Measurements from ENCODE around the gene AKR1D1. TPM values are rescaled to one million over a fixed set of nuclear protein-coding genes. Genes with fewer than 3 reads are reported as not detected.

The AKR1D1 gene
- total and polyA plus RNA-seq, 2 of the 13 experiments (the other 11 are each of a cell fraction or from before 2014, with no cell fraction given) = 6.9 to 37.0 TPM

DNA sequence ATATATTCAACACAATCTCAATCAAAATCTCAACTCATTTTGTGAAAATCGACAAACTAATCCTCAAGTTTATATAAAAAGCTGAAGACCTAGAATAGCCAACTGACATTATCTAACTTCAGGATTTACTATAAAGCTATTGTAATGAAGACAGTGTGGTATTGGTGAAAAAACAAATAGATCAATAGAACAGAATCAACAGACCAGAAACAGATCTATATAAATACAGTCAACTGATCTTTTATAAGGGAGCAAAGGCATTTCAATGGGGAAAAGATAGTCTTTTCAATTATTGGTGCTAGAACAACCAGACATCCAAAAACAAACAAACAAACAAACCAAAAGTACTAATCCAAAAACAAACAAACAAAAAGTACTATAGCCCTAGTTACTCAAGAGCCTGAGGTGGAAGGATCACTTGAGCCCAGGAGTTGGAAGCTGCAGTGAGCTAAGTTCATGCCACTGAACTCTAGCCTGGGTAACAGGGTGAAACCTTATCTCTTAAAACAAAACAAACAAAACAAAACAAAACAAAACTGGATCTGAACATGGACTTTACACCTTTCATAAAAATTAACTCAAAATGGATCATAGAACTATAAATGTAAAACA lies 26.6 kb upstream of the AKR1D1 start (continued):
- no peak for TF ChIP-seq POLR2AphosphoS5 (IDR thresholded peaks at IDR 0.05; ENCODE audit: low read depth, low read length)
- TF ChIP-seq DMAP1 (CRISPR knock-in tag; IDR thresholded peaks at IDR 0.05) = no peak
- no peak for TF ChIP-seq ZNF430 (CRISPR knock-in tag; IDR thresholded peaks at IDR 0.05)
- no peak for TF ChIP-seq ZFAT (CRISPR knock-in tag; conservative IDR thresholded peaks at IDR 0.05)
- TF ChIP-seq, protein P1, sequence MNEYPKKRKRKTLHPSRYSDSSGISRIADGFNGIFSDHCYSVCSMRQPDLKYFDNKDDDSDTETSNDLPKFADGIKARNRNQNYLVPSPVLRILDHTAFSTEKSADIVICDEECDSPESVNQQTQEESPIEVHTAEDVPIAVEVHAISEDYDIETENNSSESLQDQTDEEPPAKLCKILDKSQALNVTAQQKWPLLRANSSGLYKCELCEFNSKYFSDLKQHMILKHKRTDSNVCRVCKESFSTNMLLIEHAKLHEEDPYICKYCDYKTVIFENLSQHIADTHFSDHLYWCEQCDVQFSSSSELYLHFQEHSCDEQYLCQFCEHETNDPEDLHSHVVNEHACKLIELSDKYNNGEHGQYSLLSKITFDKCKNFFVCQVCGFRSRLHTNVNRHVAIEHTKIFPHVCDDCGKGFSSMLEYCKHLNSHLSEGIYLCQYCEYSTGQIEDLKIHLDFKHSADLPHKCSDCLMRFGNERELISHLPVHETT (CRISPR knock-in tag; conservative IDR thresholded peaks at IDR 0.05) = no peak
- TF ChIP-seq ZNF138 (CRISPR knock-in tag; IDR thresholded peaks at IDR 0.05; ENCODE audit: low read depth) = no peak
- TF ChIP-seq, protein P2, sequence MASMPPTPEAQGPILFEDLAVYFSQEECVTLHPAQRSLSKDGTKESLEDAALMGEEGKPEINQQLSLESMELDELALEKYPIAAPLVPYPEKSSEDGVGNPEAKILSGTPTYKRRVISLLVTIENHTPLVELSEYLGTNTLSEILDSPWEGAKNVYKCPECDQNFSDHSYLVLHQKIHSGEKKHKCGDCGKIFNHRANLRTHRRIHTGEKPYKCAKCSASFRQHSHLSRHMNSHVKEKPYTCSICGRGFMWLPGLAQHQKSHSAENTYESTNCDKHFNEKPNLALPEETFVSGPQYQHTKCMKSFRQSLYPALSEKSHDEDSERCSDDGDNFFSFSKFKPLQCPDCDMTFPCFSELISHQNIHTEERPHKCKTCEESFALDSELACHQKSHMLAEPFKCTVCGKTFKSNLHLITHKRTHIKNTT (CRISPR knock-in tag; IDR thresholded peaks at IDR 0.05) = no peak
- TF ChIP-seq, protein P3, sequence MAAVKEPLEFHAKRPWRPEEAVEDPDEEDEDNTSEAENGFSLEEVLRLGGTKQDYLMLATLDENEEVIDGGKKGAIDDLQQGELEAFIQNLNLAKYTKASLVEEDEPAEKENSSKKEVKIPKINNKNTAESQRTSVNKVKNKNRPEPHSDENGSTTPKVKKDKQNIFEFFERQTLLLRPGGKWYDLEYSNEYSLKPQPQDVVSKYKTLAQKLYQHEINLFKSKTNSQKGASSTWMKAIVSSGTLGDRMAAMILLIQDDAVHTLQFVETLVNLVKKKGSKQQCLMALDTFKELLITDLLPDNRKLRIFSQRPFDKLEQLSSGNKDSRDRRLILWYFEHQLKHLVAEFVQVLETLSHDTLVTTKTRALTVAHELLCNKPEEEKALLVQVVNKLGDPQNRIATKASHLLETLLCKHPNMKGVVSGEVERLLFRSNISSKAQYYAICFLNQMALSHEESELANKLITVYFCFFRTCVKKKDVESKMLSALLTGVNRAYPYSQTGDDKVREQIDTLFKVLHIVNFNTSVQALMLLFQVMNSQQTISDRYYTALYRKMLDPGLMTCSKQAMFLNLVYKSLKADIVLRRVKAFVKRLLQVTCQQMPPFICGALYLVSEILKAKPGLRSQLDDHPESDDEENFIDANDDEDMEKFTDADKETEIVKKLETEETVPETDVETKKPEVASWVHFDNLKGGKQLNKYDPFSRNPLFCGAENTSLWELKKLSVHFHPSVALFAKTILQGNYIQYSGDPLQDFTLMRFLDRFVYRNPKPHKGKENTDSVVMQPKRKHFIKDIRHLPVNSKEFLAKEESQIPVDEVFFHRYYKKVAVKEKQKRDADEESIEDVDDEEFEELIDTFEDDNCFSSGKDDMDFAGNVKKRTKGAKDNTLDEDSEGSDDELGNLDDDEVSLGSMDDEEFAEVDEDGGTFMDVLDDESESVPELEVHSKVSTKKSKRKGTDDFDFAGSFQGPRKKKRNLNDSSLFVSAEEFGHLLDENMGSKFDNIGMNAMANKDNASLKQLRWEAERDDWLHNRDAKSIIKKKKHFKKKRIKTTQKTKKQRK (IDR thresholded peaks at IDR 0.05; ENCODE audit: low read length) = no peak
- no peak for TF ChIP-seq ZNF619 (CRISPR knock-in tag; IDR thresholded peaks at IDR 0.05)
- TF ChIP-seq, protein P4, sequence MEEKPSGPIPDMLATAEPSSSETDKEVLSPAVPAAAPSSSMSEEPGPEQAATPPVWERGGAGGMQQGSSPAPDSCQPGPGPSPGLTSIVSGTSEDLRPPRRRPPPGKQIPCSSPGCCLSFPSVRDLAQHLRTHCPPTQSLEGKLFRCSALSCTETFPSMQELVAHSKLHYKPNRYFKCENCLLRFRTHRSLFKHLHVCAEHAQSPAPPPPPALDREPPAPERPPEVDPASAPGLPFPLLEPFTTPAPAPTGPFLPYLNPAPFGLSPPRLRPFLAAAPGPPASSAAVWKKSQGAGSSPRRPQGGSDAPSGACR (CRISPR knock-in tag; IDR thresholded peaks at IDR 0.05) = no peak
- peak; percentile 99 for TF ChIP-seq PITX1 (CRISPR knock-in tag; IDR thresholded peaks at IDR 0.05)
- TF ChIP-seq BRCA1 (CRISPR knock-in tag; IDR thresholded peaks at IDR 0.05) = no peak
- no peak for TF ChIP-seq NFKB2 (CRISPR knock-in tag; IDR thresholded peaks at IDR 0.05; ENCODE audit: borderline replicate concordance)
- TF ChIP-seq, protein P5, sequence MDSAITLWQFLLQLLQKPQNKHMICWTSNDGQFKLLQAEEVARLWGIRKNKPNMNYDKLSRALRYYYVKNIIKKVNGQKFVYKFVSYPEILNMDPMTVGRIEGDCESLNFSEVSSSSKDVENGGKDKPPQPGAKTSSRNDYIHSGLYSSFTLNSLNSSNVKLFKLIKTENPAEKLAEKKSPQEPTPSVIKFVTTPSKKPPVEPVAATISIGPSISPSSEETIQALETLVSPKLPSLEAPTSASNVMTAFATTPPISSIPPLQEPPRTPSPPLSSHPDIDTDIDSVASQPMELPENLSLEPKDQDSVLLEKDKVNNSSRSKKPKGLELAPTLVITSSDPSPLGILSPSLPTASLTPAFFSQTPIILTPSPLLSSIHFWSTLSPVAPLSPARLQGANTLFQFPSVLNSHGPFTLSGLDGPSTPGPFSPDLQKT (CRISPR knock-in tag; IDR thresholded peaks at IDR 0.05; ENCODE audit: borderline replicate concordance) = no peak
- no peak for TF ChIP-seq PCBP1 (IDR thresholded peaks at IDR 0.05; ENCODE audit: borderline replicate concordance, low read depth, low read length)
- TF ChIP-seq, protein P6, sequence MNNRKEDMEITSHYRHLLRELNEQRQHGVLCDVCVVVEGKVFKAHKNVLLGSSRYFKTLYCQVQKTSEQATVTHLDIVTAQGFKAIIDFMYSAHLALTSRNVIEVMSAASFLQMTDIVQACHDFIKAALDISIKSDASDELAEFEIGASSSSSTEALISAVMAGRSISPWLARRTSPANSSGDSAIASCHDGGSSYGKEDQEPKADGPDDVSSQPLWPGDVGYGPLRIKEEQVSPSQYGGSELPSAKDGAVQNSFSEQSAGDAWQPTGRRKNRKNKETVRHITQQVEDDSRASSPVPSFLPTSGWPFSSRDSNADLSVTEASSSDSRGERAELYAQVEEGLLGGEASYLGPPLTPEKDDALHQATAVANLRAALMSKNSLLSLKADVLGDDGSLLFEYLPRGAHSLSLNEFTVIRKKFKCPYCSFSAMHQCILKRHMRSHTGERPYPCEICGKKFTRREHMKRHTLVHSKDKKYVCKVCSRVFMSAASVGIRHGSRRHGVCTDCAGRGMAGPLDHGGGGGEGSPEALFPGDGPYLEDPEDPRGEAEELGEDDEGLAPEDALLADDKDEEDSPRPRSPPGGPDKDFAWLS (CRISPR knock-in tag; IDR thresholded peaks at IDR 0.05; ENCODE audit: borderline replicate concordance) = no peak
- no peak for TF ChIP-seq ZMYM2 (CRISPR knock-in tag; IDR thresholded peaks at IDR 0.05)
- no peak for TF ChIP-seq EZH2 (conservative IDR thresholded peaks at IDR 0.05; ENCODE audit: low read depth, low read length)
- TF ChIP-seq KDM5A (IDR thresholded peaks at IDR 0.05; ENCODE audit: borderline replicate concordance, low read length) = no peak
- TF ChIP-seq ZNF530 (CRISPR knock-in tag; IDR thresholded peaks at IDR 0.05; ENCODE audit: low read depth) = no peak
- no peak for TF ChIP-seq RBFOX2 (IDR thresholded peaks at IDR 0.05; ENCODE audit: low read depth, low read length)

All from HepG2 (cell line).